Osteoblast (primary cell): ENCODE results near the gene UNC5C. TPM values are rescaled to one million over a fixed set of nuclear protein-coding genes. Genes with fewer than 3 reads are reported as not detected.

Experiments used
- DNase-seq: peaks from one replicate; pipeline ENCODE4 v3.0.0; 2011; ENCODE audit warnings: low spot score, mixed read lengths; ENCODE audit not compliant: insufficient read length; ENCODE audit errors: missing footprints
- H2AFZ ChIP-seq: 2 replicates; pipeline ENCODE4 v1.6.0; 2011; ENCODE audit warnings: mild to moderate bottlenecking, low read length
- H3K27ac ChIP-seq: 2 replicates; pipeline ENCODE4 v1.5.1; 2011; ENCODE audit warnings: mild to moderate bottlenecking, low read depth, low read length, moderate library complexity
- H3K27me3 ChIP-seq: 2 replicates; pipeline ENCODE4 v1.6.0; 2012; ENCODE audit warnings: mild to moderate bottlenecking, control low read depth, inconsistent platforms, low read length, moderate library complexity; ENCODE audit not compliant: insufficient read depth
- H3K36me3 ChIP-seq: 2 replicates; pipeline ENCODE4 v1.5.1; 2011; ENCODE audit warnings: mild to moderate bottlenecking, low read length, control low read depth, moderate library complexity; ENCODE audit not compliant: insufficient read depth
- H3K4me1 ChIP-seq: 2 replicates; pipeline ENCODE4 v1.5.1; 2011; ENCODE audit warnings: mild to moderate bottlenecking, low read length, control low read depth, moderate library complexity; ENCODE audit not compliant: insufficient read depth
- H3K4me2 ChIP-seq: 2 replicates; pipeline ENCODE4 v1.6.0; 2011; ENCODE audit warnings: mild to moderate bottlenecking, low read length; ENCODE audit not compliant: insufficient read depth
- H3K4me3 ChIP-seq: fragments of 200-600 bp; sonication (generic); 3 replicates; pipeline ENCODE4 v1.5.1; 2012; ENCODE audit warnings: mild to moderate bottlenecking, low read length, inconsistent platforms; ENCODE audit not compliant: insufficient read depth
- H3K79me2 ChIP-seq: 2 replicates; pipeline ENCODE4 v1.6.0; 2012; ENCODE audit warnings: mild to moderate bottlenecking, low read length, control low read depth, inconsistent platforms; ENCODE audit not compliant: insufficient read depth
- H3K9me3 ChIP-seq: 2 replicates; pipeline ENCODE4 v1.5.1; 2011; ENCODE audit warnings: low read depth, low read length, control low read depth
- H4K20me1 ChIP-seq: 2 replicates; pipeline ENCODE4 v1.6.0; 2012; ENCODE audit warnings: mild to moderate bottlenecking, low read length, control low read depth; ENCODE audit not compliant: insufficient read depth
- CTCF ChIP-seq: IDR thresholded peaks from 2 replicates; pipeline ENCODE4 v1.5.1; 2011; ENCODE audit warnings: mild to moderate bottlenecking, low read depth, low read length, moderate library complexity; ENCODE audit errors: extremely low read depth
- total RNA-seq: library from RNA; depleted of rRNA; stranded (reverse); fragments of >200 nt; gene quantifications from 2 replicates; pipeline ENCODE4 v1.2.3, GENCODE V29; 2012

UNC5C gene
- total RNA-seq, 1 donor, result 9.0 TPM

- H3K79me2 ChIP-seq, result no peaks in the 10 kb centered on the region
- no peaks in the 10 kb centered on the region for H3K27me3 ChIP-seq
- H3K9me3 ChIP-seq, result no peaks in the 10 kb centered on the region
- no peak for TF ChIP-seq CTCF
- no peak overlapping the region for H3K4me3 ChIP-seq
- no peaks in the 10 kb centered on the region for H3K36me3 ChIP-seq
- H3K27ac ChIP-seq, result no peak overlapping the region
- H3K4me1 ChIP-seq, result no peaks in the 10 kb centered on the region
- no peak overlapping the region for H2AFZ ChIP-seq
- DNase-seq, result no peak
- H4K20me1 ChIP-seq, result no peaks in the 10 kb centered on the region
- H3K4me2 ChIP-seq, result no peak overlapping the region
These were observed 265.5 kb downstream of the UNC5C start for GRCh38 chr4:95283320-95283719.

- no peak for TF ChIP-seq CTCF
- Histone ChIP-seq H3K27me3 (no peaks in the 10 kb centered on the region), H4K20me1 (no peaks in the 10 kb centered on the region), H3K4me2 (no peak overlapping the region), H3K9me3 (no peaks in the 10 kb centered on the region), H2AFZ (no peak overlapping the region), H3K36me3 (no peaks in the 10 kb centered on the region), H3K27ac (no peak overlapping the region), H3K79me2 (no peaks in the 10 kb centered on the region), H3K4me3 (no peak overlapping the region), H3K4me1 (no peaks in the 10 kb centered on the region)
- no peak for DNase-seq
These were observed 276.0 kb downstream of the UNC5C start for GRCh38 chr4:95272797-95273196.

GRCh38 chr4:95272036-95272435 lies 276.7 kb downstream of the UNC5C start:
- H3K9me3 ChIP-seq, result no peaks in the 10 kb centered on the region
- H3K27ac ChIP-seq, result no peak overlapping the region
- H3K36me3 ChIP-seq, result no peaks in the 10 kb centered on the region
- H4K20me1 ChIP-seq, result no peaks in the 10 kb centered on the region
- H3K79me2 ChIP-seq, result no peaks in the 10 kb centered on the region
- H3K4me1 ChIP-seq, result peaks cover 6% of the 10 kb centered on the region
- no peak overlapping the region for H3K4me2 ChIP-seq
- no peak for DNase-seq
- H3K4me3 ChIP-seq, result no peak overlapping the region
- H3K27me3 ChIP-seq, result no peaks in the 10 kb centered on the region
- TF ChIP-seq CTCF, result no peak
- H2AFZ ChIP-seq, result no peak overlapping the region

GRCh38 chr4:95268819-95269565 lies 279.8 kb downstream of the UNC5C start:
- Histone ChIP-seq H3K27ac (no peak overlapping the region), H3K36me3 (no peaks in the 10 kb centered on the region), H3K9me3 (no peaks in the 10 kb centered on the region), H2AFZ (no peak overlapping the region), H3K79me2 (no peaks in the 10 kb centered on the region), H3K4me2 (no peak overlapping the region), H3K4me1 (peaks cover 13% of the 10 kb centered on the region), H3K4me3 (no peak overlapping the region), H4K20me1 (no peaks in the 10 kb centered on the region), H3K27me3 (no peaks in the 10 kb centered on the region)
- no peak for TF ChIP-seq CTCF
- no peak for DNase-seq
